HepG2 (cell line): ENCODE data around the gene BCL2L2. TPM values are rescaled to one million over a fixed set of nuclear protein-coding genes. Genes with fewer than 3 reads are reported as not detected.

Experiments used
- CSRNP2 ChIP-seq: sonication (generic); formaldehyde crosslinking; conservative IDR thresholded peaks from 2 replicates; pipeline ENCODE4 v1.8.0; 2022; ENCODE audit warnings: low read depth, missing genetic modification reagents
- ELF3 ChIP-seq: IDR thresholded peaks from 2 replicates; pipeline ENCODE4 v1.6.1; 2016; ENCODE audit warnings: missing genetic modification reagents, missing compliant biosample characterization
- GABPA ChIP-seq, 2 experiments: IDR thresholded peaks; 2 replicates each; pipeline ENCODE4 v1.6.1; 2011 to 2016; ENCODE audit warnings: low read depth in 2 of 2, low read length in 1 of 2, missing biosample characterization in 1 of 2, missing genetic modification characterization in 1 of 2
- GMEB1 ChIP-seq: sonication (generic); formaldehyde crosslinking; IDR thresholded peaks from 2 replicates; pipeline ENCODE4 v1.5.1; 2020; ENCODE audit warnings: missing genetic modification reagents, mild to moderate bottlenecking, borderline replicate concordance
- NCOA5 ChIP-seq: sonication (generic); formaldehyde crosslinking; IDR thresholded peaks from 2 replicates; pipeline ENCODE4 v1.4.0; 2020; ENCODE audit warnings: missing genetic modification reagents
- SETDB1 ChIP-seq: sonication (generic); formaldehyde crosslinking; IDR thresholded peaks from 2 replicates; pipeline ENCODE4 v1.5.1; 2020; ENCODE audit warnings: missing genetic modification reagents, mild to moderate bottlenecking, borderline replicate concordance
- SOX6 ChIP-seq, 2 experiments: fragments of 450-650 bp in 1 of 2; sonication (generic) in 1 of 2; formaldehyde crosslinking in 1 of 2; IDR thresholded peaks; 2 replicates each; pipeline versions ENCODE4 v1.4.0 to v1.6.1; 2017 to 2020; ENCODE audit warnings: antibody characterized with exemption in 1 of 2, mild to moderate bottlenecking in 1 of 2, missing genetic modification reagents in 1 of 2
- ZMYM2 ChIP-seq: sonication (generic); formaldehyde crosslinking; IDR thresholded peaks from 2 replicates; pipeline ENCODE4 v1.8.0; 2022; ENCODE audit warnings: mild to moderate bottlenecking, missing genetic modification reagents
- ZNF407 ChIP-seq: sonication (generic); formaldehyde crosslinking; IDR thresholded peaks from one replicate; pipeline ENCODE4 v1.5.1; 2020; ENCODE audit warnings: mild to moderate bottlenecking, missing genetic modification reagents; ENCODE audit errors: not compliant biosample characterization
- ZNF773 ChIP-seq: sonication (generic); formaldehyde crosslinking; IDR thresholded peaks from 2 replicates; pipeline ENCODE4 v1.4.0; 2020; ENCODE audit warnings: missing genetic modification reagents, borderline replicate concordance
- ZSCAN29 ChIP-seq: sonication (generic); formaldehyde crosslinking; conservative IDR thresholded peaks from 2 replicates; pipeline ENCODE4 v1.4.0; 2020; ENCODE audit warnings: mild to moderate bottlenecking, missing genetic modification reagents
- polyA plus RNA-seq, 8 experiments: library from polyadenylated mRNA; depleted of rRNA in 3 of 8; stranded (reverse) in 7 of 8; unstranded in 1 of 8; fragments of >200 nt; fragmentation: Illumina TruSeq in 4 of 8; extraction: Trizol in 4 of 8; gene quantifications; 2 replicates each; pipeline versions ENCODE4 v1.2.1 to v1.2.3, GENCODE V29; 2011 to 2016; ENCODE audit warnings: low read depth in 4 of 8, missing spikeins in 1 of 8, mixed read lengths in 1 of 8; ENCODE audit not compliant: insufficient read depth in 1 of 8
- total RNA-seq, 5 experiments: library from RNA; depleted of rRNA; stranded (reverse); fragments of >200 nt; fragmentation: Illumina TruSeq; extraction: Trizol; gene quantifications; 2 replicates each; pipeline ENCODE4 v1.2.3, GENCODE V29; 2016; ENCODE audit warnings: low read depth in 1 of 5
- TF ChIP-seq, protein P1 (sequence below): sonication (generic); formaldehyde crosslinking; IDR thresholded peaks from 2 replicates; pipeline ENCODE4 v1.5.0; 2020; ENCODE audit warnings: mild to moderate bottlenecking, missing genetic modification reagents

BCL2L2 gene
- total and polyA plus RNA-seq, 2 of the 13 experiments (the other 11 are each of a cell fraction or from before 2014, with no cell fraction given) = 28.1 to 49.8 TPM

DNA sequence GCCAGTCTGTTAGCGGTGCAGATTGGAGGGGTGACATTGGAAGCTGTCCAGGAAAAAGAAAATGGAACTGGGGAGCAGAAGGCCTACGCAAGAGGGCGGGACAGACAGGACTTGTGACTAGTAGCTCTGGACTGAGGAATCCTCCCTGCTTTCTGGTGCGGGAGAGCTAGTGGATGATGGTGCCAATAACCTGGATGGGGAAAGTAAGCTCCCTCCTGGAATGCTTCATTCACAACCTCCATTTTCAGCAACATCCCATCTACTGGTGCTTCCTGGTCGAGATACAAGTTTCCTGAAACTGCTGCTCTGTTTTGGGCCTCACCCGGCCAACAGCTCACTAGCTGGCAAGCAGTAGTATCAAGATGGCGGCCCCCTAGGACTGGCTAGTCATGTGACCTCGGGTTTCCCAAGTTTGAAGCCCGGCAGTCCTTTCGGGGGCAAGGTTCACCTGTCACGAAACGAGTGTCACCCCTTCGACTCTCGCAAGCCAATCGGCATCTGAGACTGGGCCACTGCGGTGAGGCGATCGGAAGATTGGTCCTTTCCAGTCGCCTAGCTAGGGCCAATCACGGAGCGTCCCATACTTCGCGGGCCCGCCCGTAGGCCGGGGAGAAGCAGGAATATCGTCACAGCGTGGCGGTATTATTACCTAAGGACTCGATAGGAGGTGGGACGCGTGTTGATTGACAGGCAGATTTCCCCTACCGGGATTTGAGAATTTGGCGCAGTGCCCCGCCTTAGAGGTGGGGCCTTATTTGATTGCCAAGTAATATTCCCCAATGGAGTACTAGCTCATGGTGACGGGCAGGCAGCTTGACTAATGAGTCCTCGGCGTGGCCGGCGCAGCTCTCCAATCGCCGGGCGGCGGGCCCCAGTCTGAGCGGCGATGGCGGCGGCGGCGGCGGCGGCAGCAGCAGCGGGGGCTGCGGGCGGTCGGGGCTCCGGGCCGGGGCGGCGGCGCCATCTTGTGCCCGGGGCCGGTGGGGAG lies 14.2 kb downstream of the BCL2L2 start, which contains the start of gene PABPN1 (continued):
- TF ChIP-seq, protein P1, sequence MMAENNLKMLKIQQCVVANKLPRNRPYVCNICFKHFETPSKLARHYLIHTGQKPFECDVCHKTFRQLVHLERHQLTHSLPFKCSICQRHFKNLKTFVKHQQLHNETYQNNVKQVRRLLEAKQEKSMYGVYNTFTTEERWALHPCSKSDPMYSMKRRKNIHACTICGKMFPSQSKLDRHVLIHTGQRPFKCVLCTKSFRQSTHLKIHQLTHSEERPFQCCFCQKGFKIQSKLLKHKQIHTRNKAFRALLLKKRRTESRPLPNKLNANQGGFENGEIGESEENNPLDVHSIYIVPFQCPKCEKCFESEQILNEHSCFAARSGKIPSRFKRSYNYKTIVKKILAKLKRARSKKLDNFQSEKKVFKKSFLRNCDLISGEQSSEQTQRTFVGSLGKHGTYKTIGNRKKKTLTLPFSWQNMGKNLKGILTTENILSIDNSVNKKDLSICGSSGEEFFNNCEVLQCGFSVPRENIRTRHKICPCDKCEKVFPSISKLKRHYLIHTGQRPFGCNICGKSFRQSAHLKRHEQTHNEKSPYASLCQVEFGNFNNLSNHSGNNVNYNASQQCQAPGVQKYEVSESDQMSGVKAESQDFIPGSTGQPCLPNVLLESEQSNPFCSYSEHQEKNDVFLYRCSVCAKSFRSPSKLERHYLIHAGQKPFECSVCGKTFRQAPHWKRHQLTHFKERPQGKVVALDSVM (CRISPR knock-in tag) = no peak; the same call in 1 of the 2 replicates
- TF ChIP-seq ZMYM2 = no peak
- TF ChIP-seq SOX6 (IDR thresholded peaks at IDR 0.05) = no peak
- TF ChIP-seq SOX6 (CRISPR knock-in tag; IDR thresholded peaks at IDR 0.05) = peak; percentile 88
- TF ChIP-seq NCOA5 (CRISPR knock-in tag) = peak; percentile 81; the same call in 1 of the 2 replicates
- TF ChIP-seq SETDB1 (CRISPR knock-in tag) = no peak
- peak; percentile 86; the same call in 1 of the 2 replicates for TF ChIP-seq ZSCAN29 (CRISPR knock-in tag)
- TF ChIP-seq ZNF407 (CRISPR knock-in tag) = no peak
- peak; percentile 92; the same call in 1 of the 2 replicates for TF ChIP-seq ZNF773
- TF ChIP-seq GABPA (IDR thresholded peaks at IDR 0.05; ENCODE audit: low read depth, low read length) = no peak
- no peak for TF ChIP-seq GABPA (CRISPR knock-in tag; IDR thresholded peaks at IDR 0.05; ENCODE audit: low read depth)
- TF ChIP-seq ELF3 (CRISPR knock-in tag) = no peak; the same call in 1 of the 2 replicates
- peak; percentile 92 for TF ChIP-seq GMEB1 (CRISPR knock-in tag)
- no peak; the same call in 1 of the 2 replicates for TF ChIP-seq CSRNP2 (CRISPR knock-in tag)
